Measurements from ENCODE around the gene CBARP. TPM values are rescaled to one million over a fixed set of nuclear protein-coding genes. Genes with fewer than 3 reads are reported as not detected.

The CBARP gene
- total and polyA plus RNA-seq, 9 of the 15 experiments (the other 6 are each of a cell fraction or from before 2014, with no cell fraction given) = 0.03 to 8.9 (median 1.2) TPM; not detected in 1

GRCh38 chr19:1275260-1275975 lies 37.6 kb upstream of the CBARP start, which contains the start of gene FAM174C (continued):
- TF ChIP-seq E4F1 (CRISPR knock-in tag; IDR thresholded peaks at IDR 0.05; ENCODE audit: borderline replicate concordance) (no peak), USF1 (CRISPR knock-in tag; IDR thresholded peaks at IDR 0.05) (peak; percentile 99), CGGBP1 (CRISPR knock-in tag; IDR thresholded peaks at IDR 0.05) (0 out of 2 replicates have a peak, but pooled peaks have one; percentile 4), TAF7 (tag; IDR thresholded peaks at IDR 0.05) (no peak), ATF1 (CRISPR knock-in tag; IDR thresholded peaks at IDR 0.05) (peak; percentile 73), ATF1 (tag; IDR thresholded peaks at IDR 0.05) (peak; percentile 97), ZNF239 (CRISPR knock-in tag; IDR thresholded peaks at IDR 0.05) (no peak), KDM5B (IDR thresholded peaks at IDR 0.05; ENCODE audit: insufficient replicate concordance, low read depth, low read length) (peak; percentile 89), HOMEZ (CRISPR knock-in tag; IDR thresholded peaks at IDR 0.05) (no peak), SIX5 (IDR thresholded peaks at IDR 0.05; ENCODE audit: borderline replicate concordance in 1 of 2, insufficient read depth in 1 of 2, low read depth in 1 of 2, low read length in 2 of 2) (no peak), ZNF79 (CRISPR knock-in tag; IDR thresholded peaks at IDR 0.05; ENCODE audit: low read depth) (no peak), ZNF655 (CRISPR knock-in tag; IDR thresholded peaks at IDR 0.05) (peak; percentile 52; the same call in 1 of the 2 replicates), DACH1 (IDR thresholded peaks at IDR 0.05; ENCODE audit: partially characterized antibody) (no peak), ZNF507 (tag; conservative IDR thresholded peaks at IDR 0.05) (no peak), ZNF277 (CRISPR knock-in tag; IDR thresholded peaks at IDR 0.05; ENCODE audit: borderline replicate concordance) (no peak)

Measured in K562 (cell line).